ENCODE results near the gene SHROOM3.

Gene SHROOM3

GRCh38 chr4:76634220-76634619, 199.2 kb downstream of the SHROOM3 start:
- Histone ChIP-seq H3K9me3 (no peaks in the 10 kb centered on the region), H3K36me3 (no peaks in the 10 kb centered on the region), H3K27me3 (peaks cover 10% of the 10 kb centered on the region), H3K4me1 (ENCODE audit: control insufficient read depth in 1 of 2, insufficient read depth in 1 of 2, low read depth in 1 of 2, low read length in 1 of 2) (no peaks in the 10 kb centered on the region), H3K27ac (no peak overlapping the region), H3K4me3 (ENCODE audit: low read depth in 1 of 2, low read length in 1 of 2) (no peak overlapping the region)
- no peak for TF ChIP-seq CTCF (IDR thresholded peaks at IDR 0.05)

- no peak for TF ChIP-seq CTCF (IDR thresholded peaks at IDR 0.05)
- H3K4me3 ChIP-seq (ENCODE audit: low read depth in 1 of 2, low read length in 1 of 2) = no peak overlapping the region
- no peaks in the 10 kb centered on the region for H3K9me3 ChIP-seq
- no peak overlapping the region for H3K27ac ChIP-seq
- peaks cover 10% of the 10 kb centered on the region for H3K27me3 ChIP-seq
- H3K36me3 ChIP-seq = no peaks in the 10 kb centered on the region
- no peaks in the 10 kb centered on the region for H3K4me1 ChIP-seq (ENCODE audit: control insufficient read depth in 1 of 2, insufficient read depth in 1 of 2, low read depth in 1 of 2, low read length in 1 of 2)
Measured at GRCh38 chr4:76637712-76638361, 202.8 kb downstream of the SHROOM3 start.

GRCh38 chr4:76639288-76639687, 204.3 kb downstream of the SHROOM3 start:
- Histone ChIP-seq H3K9me3 (no peaks in the 10 kb centered on the region), H3K4me3 (ENCODE audit: low read depth in 1 of 2, low read length in 1 of 2) (no peak overlapping the region), H3K4me1 (ENCODE audit: control insufficient read depth in 1 of 2, insufficient read depth in 1 of 2, low read depth in 1 of 2, low read length in 1 of 2) (no peaks in the 10 kb centered on the region), H3K27ac (no peak overlapping the region), H3K36me3 (no peaks in the 10 kb centered on the region), H3K27me3 (peaks cover 10% of the 10 kb centered on the region)
- TF ChIP-seq CTCF (IDR thresholded peaks at IDR 0.05) = no peak

- Histone ChIP-seq H3K4me3 (ENCODE audit: low read depth in 1 of 2, low read length in 1 of 2) (no peak overlapping the region), H3K27ac (no peak overlapping the region), H3K27me3 (peaks cover 4% of the 10 kb centered on the region), H3K4me1 (ENCODE audit: control insufficient read depth in 1 of 2, insufficient read depth in 1 of 2, low read depth in 1 of 2, low read length in 1 of 2) (no peaks in the 10 kb centered on the region), H3K9me3 (no peaks in the 10 kb centered on the region), H3K36me3 (no peaks in the 10 kb centered on the region)
- no peak for TF ChIP-seq CTCF (IDR thresholded peaks at IDR 0.05)
Measured at GRCh38 chr4:76640353-76640910, 205.4 kb downstream of the SHROOM3 start.

GRCh38 chr4:76641351-76641750, 206.3 kb downstream of the SHROOM3 start:
- H3K27ac ChIP-seq = no peak overlapping the region
- no peak for TF ChIP-seq CTCF (IDR thresholded peaks at IDR 0.05)
- H3K36me3 ChIP-seq = no peaks in the 10 kb centered on the region
- H3K4me3 ChIP-seq (ENCODE audit: low read depth in 1 of 2, low read length in 1 of 2) = no peak overlapping the region
- H3K27me3 ChIP-seq = peaks cover 3% of the 10 kb centered on the region
- H3K4me1 ChIP-seq (ENCODE audit: control insufficient read depth in 1 of 2, insufficient read depth in 1 of 2, low read depth in 1 of 2, low read length in 1 of 2) = no peaks in the 10 kb centered on the region
- no peaks in the 10 kb centered on the region for H3K9me3 ChIP-seq
